ENCODE results near the gene OR8U1. TPM values are rescaled to one million over a fixed set of nuclear protein-coding genes. Genes with fewer than 3 reads are reported as not detected.

OR8U1 gene
- not detected for total RNA-seq

GRCh38 chr11:56375324-56375723 lies at the start of gene OR8U1:
Gene OR8U1, plus strand, starts transcription at chr11:56375624. Its CDS starts 0 bp downstream, at chr11:56375624.
- Histone ChIP-seq H3K9me3 (no peaks in the 10 kb centered on the region), H3K4me1 (no peaks in the 10 kb centered on the region), H3K4me3 (no peak within 1 kb of the TSS), H3K27me3 (no peaks in the 10 kb centered on the region), H3K27ac (no peak within 1 kb of the TSS), H3K36me3 (replicated peaks in 1 of 2; ENCODE audit: insufficient read depth in 1 of 2, low read depth in 2 of 2) (no peaks in the 10 kb centered on the region)
- TF ChIP-seq CTCF (IDR thresholded peaks at IDR 0.05) (no peak), POLR2A (IDR thresholded peaks at IDR 0.05) (no peak)
- 62 to 64% methylated on average over 2 of the region's 2 CpGs for WGBS, 2 donors
- intact Hi-C loops (cut with DNase I) = no loop called here
- ATAC-seq = no peak
- DNase-seq = no peak

- H3K36me3 ChIP-seq (replicated peaks in 1 of 2; ENCODE audit: insufficient read depth in 1 of 2, low read depth in 2 of 2) = no peaks in the 10 kb centered on the region
- intact Hi-C loops (cut with DNase I) = no loop called here
- ATAC-seq (no peak), DNase-seq (no peak)
- no peak overlapping the region for H3K4me3 ChIP-seq
- no peaks in the 10 kb centered on the region for H3K9me3 ChIP-seq
- TF ChIP-seq POLR2A (IDR thresholded peaks at IDR 0.05) (no peak), CTCF (IDR thresholded peaks at IDR 0.05) (no peak)
- no peak overlapping the region for H3K27ac ChIP-seq
- WGBS, 2 donors = 77 to 78% methylated on average over 19 to 24 of the region's 34 CpGs
- H3K27me3 ChIP-seq = no peaks in the 10 kb centered on the region
- no peaks in the 10 kb centered on the region for H3K4me1 ChIP-seq
These were observed 43.4 kb upstream of the OR8U1 start for GRCh38 chr11:56331861-56332491.

DNA sequence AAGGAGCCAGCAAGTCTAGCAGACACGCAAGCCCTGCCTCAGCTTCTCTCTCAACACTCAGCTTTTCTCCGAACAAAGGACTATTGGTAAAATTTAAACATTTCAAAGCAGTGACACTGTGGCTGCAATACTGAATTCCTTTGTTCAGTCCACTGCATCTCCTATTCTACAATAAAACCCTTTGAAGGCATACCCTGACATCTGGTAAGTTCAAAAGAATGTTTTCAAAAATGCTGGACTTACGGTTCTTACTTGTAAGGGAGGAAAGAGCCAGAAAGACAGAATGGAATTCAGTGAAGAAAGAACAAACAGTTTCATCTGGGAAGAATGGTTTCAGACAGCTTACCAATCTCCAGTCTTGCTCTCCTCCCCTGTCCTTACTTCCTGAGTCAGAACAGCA lies 42.3 kb upstream of the OR8U1 start:
- Histone ChIP-seq H3K9me3 (no peaks in the 10 kb centered on the region), H3K4me1 (no peaks in the 10 kb centered on the region), H3K27me3 (no peaks in the 10 kb centered on the region), H3K27ac (no peak overlapping the region), H3K36me3 (replicated peaks in 1 of 2; ENCODE audit: insufficient read depth in 1 of 2, low read depth in 2 of 2) (no peaks in the 10 kb centered on the region), H3K4me3 (no peak overlapping the region)
- DNase-seq (no peak), ATAC-seq (no peak)
- 53 to 70% methylated on average over 3 of the region's 3 CpGs for WGBS, 2 donors
- intact Hi-C loops (cut with DNase I) = no loop called here
- TF ChIP-seq POLR2A (IDR thresholded peaks at IDR 0.05) (no peak), CTCF (IDR thresholded peaks at IDR 0.05) (no peak)

DNA sequence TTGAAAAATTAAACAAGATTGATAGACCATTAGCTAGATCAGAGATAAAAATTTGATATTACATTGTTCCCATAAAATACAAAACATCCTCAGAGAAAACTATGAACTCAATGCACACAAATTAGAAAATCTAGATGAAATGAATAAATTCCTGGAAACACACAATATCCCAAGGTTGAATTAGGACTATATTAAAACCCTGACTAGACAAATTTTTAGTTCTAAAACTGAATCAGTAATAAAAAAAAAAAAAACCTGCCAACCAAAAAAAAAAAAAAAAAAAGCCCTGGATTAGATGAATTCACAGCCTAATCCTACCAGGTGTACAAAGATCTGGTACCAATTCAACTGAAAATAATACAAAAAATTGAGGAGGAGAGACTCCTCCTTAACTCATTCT lies 35.1 kb upstream of the OR8U1 start:
- DNase-seq = no peak
- H3K4me3 ChIP-seq = no peak overlapping the region
- no peaks in the 10 kb centered on the region for H3K4me1 ChIP-seq
- TF ChIP-seq POLR2A (IDR thresholded peaks at IDR 0.05) = no peak
- no peak for TF ChIP-seq CTCF (IDR thresholded peaks at IDR 0.05)
- no peaks in the 10 kb centered on the region for H3K27me3 ChIP-seq
- ATAC-seq = no peak
- intact Hi-C loops (cut with DNase I) = no loop called here
- H3K27ac ChIP-seq = no peak overlapping the region
- no peaks in the 10 kb centered on the region for H3K9me3 ChIP-seq
- no peaks in the 10 kb centered on the region for H3K36me3 ChIP-seq (replicated peaks in 1 of 2; ENCODE audit: insufficient read depth in 1 of 2, low read depth in 2 of 2)

GRCh38 chr11:56345739-56346138 lies 29.7 kb upstream of the OR8U1 start, which contains the start of gene OR8K1:
Gene OR8K1, plus strand, starts transcription at chr11:56346039. Its CDS starts 0 bp downstream, at chr11:56346039.
- H3K4me3 ChIP-seq = no peak within 1 kb of the TSS
- 67 to 78% methylated on average over 1 of the region's 1 CpG for WGBS, 2 donors
- ATAC-seq (no peak), DNase-seq (no peak)
- intact Hi-C loops (cut with DNase I) = no loop called here
- H3K27ac ChIP-seq = no peak within 1 kb of the TSS
- no peaks in the 10 kb centered on the region for H3K27me3 ChIP-seq
- H3K4me1 ChIP-seq = no peaks in the 10 kb centered on the region
- TF ChIP-seq CTCF (IDR thresholded peaks at IDR 0.05) (no peak), POLR2A (IDR thresholded peaks at IDR 0.05) (no peak)
- no peaks in the 10 kb centered on the region for H3K36me3 ChIP-seq (replicated peaks in 1 of 2; ENCODE audit: insufficient read depth in 1 of 2, low read depth in 2 of 2)
- no peaks in the 10 kb centered on the region for H3K9me3 ChIP-seq
